Cardiac atrium fibroblast (primary cell): Measurements from ENCODE around the gene IRF9. TPM values are rescaled to one million over a fixed set of nuclear protein-coding genes. Genes with fewer than 3 reads are reported as not detected.

ENCODE experiments used
- total RNA-seq: library from RNA; depleted of rRNA; stranded (reverse); fragments of >200 nt; gene quantifications from 2 replicates; pipeline ENCODE4 v1.2.3, GENCODE V29; 2015

The IRF9 gene
- total RNA-seq, result 34.2 and 65.2 TPM in 2 replicates

GRCh38 chr14:24160850-24161804 is at the start of gene IRF9:
TSS of gene IRF9 (plus strand) at chr14:24161265. CDS start at chr14:24162145, 880 bp downstream.

GRCh38 chr14:24114532-24115421 is 46.3 kb upstream of the IRF9 start, which contains the start of the genes DCAF11 and NRL:
TSS of gene DCAF11 (plus strand) at chr14:24114777. CDS start at chr14:24115595, 818 bp downstream.
TSS of gene NRL (minus strand) at chr14:24114949. CDS start at chr14:24082848, 32,101 bp downstream.

GRCh38 chr14:24130380-24130716 is 30.7 kb upstream of the IRF9 start, which contains the start of gene FITM1:
TSS of gene FITM1 (plus strand) at chr14:24130659. CDS start at chr14:24131564, 905 bp downstream.

GRCh38 chr14:24135834-24136683 is 25.0 kb upstream of the IRF9 start, which contains the start of gene PSME1:
TSS of gene PSME1 (plus strand) at chr14:24136194. CDS start at chr14:24136263, 69 bp downstream.

GRCh38 chr14:24141097-24141880 is 19.8 kb upstream of the IRF9 start, which contains the start of gene EMC9:
TSS of gene EMC9 (minus strand) at chr14:24141591. CDS start at chr14:24141304, 287 bp downstream.

GRCh38 chr14:24146453-24146977 is 14.6 kb upstream of the IRF9 start, which contains the start of gene PSME2:
TSS of gene PSME2 (minus strand) at chr14:24146610. CDS start at chr14:24146581, 29 bp downstream.

GRCh38 chr14:24146978-24147760 is 13.9 kb upstream of the IRF9 start, which contains the start of gene RNF31:
TSS of gene RNF31 (plus strand) at chr14:24147498. CDS start at chr14:24147699, 201 bp downstream.

GRCh38 chr14:24171422-24172260 is 10.6 kb downstream of the IRF9 start, which contains the start of gene REC8:
TSS of gene REC8 (plus strand) at chr14:24172080. CDS start at chr14:24172553, 473 bp downstream.

GRCh38 chr14:24188251-24189058 is 27.4 kb downstream of the IRF9 start, which contains the start of gene IPO4:
TSS of gene IPO4 (minus strand) at chr14:24188816. CDS start at chr14:24188787, 29 bp downstream.

GRCh38 chr14:24195186-24196070 is 34.4 kb downstream of the IRF9 start, which contains the start of gene TM9SF1:
TSS of gene TM9SF1 (minus strand) at chr14:24195441. CDS start at chr14:24195019, 422 bp downstream.

GRCh38 chr14:24212924-24213865 is 52.1 kb downstream of the IRF9 start, which contains the start of gene CHMP4A:
TSS of gene CHMP4A (minus strand) at chr14:24213488. CDS start at chr14:24213439, 49 bp downstream.

GRCh38 chr14:24215495-24216344 is 54.7 kb downstream of the IRF9 start, which contains the start of gene MDP1:
TSS of gene MDP1 (minus strand) at chr14:24216066. CDS start at chr14:24215955, 111 bp downstream.

